Activated T-cell treated with anti-CD3 and anti-CD28 coated beads, Interleukin-2, amount 50 U/mL, for 1 hour (primary cell): ENCODE measurements around the gene CAPN15.

ENCODE experiments used
- DNase-seq: peaks from one replicate; pipeline ENCODE4 v3.0.0-alpha.2; 2020

Gene CAPN15

GRCh38 chr16:526181-527014 lies 1.1 kb upstream of the CAPN15 start:
- no peak for DNase-seq

- peak; percentile 54 for DNase-seq
These were observed 849 bp downstream of the CAPN15 start for GRCh38 chr16:528111-529011.

- peak; percentile 33 for DNase-seq
These were observed 1.6 kb downstream of the CAPN15 start for GRCh38 chr16:529012-529575.

- no peak for DNase-seq
These were observed 2.8 kb downstream of the CAPN15 start for GRCh38 chr16:530111-530817.

- no peak for DNase-seq
These were observed 4.1 kb downstream of the CAPN15 start for GRCh38 chr16:531494-532125.

DNA sequence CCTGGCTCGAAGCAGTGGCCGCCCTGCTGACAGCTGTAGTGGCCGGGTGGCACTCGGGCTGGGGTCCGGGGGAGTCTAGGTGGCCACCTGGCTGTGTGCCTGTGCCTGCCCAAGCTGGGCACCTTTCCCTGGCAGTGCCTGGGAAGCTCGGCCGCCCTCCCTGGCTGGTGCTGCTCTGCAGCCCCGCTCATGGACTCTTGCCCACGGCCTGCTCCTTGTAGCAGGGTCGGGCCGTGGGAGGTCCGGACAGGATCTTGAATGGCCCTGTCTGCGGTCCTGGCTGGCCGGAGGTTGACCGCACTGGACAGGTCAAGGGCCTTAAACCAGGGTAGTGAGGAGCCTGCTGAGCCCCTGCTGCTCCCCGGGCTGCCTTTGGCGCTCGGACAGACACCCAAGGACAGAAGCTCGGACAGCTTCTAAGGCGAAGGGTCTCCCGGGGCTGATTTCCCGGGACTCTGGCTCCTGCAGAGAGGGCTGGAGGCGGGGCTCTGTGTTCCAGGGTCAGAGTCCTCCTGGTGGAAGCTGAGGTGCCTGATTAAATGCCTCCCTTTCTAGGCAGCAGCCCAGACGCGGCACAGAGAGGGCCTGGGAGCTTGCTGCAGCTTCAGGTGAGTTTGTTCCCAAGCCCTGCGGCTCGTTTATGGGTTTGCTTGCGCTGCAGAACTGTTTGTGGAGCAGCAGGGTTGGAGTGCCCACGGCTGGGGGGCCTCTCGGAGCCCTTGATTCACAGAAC lies 6.0 kb downstream of the CAPN15 start:
- DNase-seq: no peak

DNA sequence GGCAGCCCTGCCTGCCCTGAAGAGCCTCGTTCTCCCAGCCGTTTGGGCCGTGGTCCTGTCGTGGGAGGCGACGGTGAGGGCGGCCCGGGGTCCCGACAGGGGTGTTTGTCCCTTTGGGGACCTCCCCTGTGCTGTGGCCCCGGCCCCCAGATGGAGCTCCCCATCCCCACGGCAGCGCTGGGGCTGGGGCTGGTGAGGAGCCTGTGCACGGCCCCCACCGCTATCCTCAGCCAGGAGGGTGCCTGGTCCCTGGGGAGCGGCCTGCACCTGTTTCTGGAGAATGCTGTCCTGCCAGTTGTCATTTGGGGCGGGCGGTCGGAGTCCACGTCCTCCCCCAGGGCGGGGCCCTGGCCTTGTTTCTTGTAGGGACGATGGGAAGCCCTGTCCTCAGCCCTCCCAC lies 6.6 kb downstream of the CAPN15 start:
- DNase-seq: no peak

DNA sequence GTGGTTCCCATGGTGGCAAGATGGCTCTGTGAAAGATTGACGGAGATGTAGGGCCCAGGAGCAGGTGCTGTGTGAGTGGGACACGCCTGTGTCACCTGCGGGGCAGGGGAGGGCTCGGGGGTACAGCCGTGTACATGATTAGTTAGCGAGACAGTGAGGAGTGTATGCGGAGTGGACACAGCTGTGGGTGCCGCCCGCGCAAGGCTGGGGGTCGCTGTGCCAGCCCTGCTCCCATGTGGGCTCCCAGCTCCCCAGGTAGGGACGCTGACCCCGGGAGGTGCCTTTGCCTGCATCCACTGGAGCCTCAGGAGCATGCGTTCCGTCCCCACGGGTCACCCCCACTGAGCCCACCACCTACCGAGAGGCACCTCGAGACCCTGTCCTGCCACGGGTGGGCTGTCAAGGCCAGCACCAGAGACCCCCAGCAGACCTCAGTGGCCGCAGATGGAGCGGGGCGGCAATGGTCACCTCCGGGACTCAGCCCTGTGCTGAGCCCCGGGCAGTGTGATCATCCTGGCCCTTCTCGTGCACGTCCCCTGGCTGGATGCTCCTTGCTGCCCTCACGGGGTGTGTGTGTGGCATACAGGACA lies 7.4 kb downstream of the CAPN15 start:
- no peak for DNase-seq

DNA sequence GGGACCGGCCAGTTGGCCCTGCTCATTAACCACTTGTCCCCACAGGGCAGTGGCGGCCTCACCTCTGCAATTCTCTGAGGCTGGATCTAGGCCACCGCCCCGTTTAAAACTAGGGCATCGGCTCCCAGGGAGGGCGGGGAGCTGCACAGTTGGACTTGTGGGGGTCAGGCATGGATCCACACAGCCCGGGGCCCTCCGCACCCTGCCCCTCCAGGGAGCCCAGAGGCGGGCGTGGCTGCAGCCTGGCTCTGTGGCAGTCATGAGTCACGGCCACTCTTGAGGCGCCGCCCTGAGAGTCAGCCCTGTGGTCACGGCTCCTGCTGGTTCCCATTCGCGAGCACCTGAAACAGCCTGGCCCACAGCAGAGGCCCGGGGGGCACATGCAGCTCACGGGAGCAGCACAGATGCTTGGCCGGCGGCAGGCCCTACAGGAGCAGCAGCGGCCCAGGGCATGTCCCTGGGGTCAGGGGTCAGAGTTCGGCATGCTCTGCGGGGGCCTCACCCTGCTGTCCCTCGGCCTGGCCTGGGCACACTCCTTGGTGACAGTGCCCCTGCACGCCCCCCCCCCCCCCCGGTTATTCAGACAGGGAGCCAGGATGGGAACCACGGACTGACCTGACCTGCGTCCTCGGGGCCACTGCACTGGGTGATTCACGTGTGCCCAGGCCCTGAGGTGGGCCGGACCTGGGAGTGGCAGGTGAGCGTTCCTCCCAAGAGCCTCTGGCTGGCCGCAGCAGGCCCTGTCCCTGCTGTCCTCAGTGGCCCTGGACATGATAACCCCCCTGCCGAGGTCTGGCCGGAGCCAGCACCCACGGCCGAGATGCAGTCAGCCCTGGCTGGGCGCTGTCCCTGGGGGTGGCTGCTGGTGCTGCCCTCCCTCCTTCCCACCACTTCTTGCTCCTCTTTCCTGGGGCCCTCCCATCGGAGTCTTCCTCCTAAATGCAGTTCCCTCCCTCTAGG lies 8.2 kb downstream of the CAPN15 start:
- DNase-seq: no peak

- DNase-seq: no peak
These were observed 9.2 kb downstream of the CAPN15 start for GRCh38 chr16:536746-537145.

GRCh38 chr16:537415-538335 lies 10.2 kb downstream of the CAPN15 start:
- no peak for DNase-seq

- DNase-seq: no peak
These were observed 12.5 kb downstream of the CAPN15 start for GRCh38 chr16:539901-540530.

DNA sequence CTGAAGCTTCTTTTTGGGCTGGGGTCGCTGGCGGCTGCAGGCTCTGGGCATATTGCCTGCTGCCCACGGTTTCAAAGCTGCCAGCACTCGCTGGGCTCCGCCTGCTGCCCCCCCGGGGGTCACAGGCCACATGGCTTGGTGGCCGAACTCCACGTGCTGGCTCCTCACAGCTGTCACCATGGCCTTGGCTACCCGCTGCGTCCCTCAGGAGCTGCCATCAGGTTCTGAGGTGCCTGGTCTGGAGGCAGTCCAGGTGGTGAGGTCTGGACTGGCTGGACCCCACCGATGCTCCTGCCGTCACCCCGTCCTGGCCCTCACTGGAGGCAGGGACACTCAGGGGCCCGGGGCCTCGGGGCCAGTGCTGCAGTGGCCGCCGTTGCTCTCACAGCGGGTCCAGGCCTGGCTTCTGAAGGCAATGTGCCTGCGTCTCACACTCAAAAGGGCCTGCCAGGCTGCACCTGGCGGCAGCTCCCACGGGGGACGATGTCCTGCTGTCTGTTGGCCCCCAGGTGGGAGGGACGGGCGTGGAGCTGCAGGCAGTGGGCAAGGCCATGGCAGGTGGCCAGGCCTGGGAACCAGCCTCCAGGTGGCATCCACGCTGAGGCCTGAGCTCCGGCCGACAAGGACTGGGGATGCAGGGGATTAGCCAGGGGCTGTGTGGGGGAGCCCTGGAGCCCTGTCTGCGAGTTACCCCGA lies 13.3 kb downstream of the CAPN15 start:
- no peak for DNase-seq

GRCh38 chr16:543301-544164 lies 16.0 kb downstream of the CAPN15 start:
- no peak for DNase-seq

DNA sequence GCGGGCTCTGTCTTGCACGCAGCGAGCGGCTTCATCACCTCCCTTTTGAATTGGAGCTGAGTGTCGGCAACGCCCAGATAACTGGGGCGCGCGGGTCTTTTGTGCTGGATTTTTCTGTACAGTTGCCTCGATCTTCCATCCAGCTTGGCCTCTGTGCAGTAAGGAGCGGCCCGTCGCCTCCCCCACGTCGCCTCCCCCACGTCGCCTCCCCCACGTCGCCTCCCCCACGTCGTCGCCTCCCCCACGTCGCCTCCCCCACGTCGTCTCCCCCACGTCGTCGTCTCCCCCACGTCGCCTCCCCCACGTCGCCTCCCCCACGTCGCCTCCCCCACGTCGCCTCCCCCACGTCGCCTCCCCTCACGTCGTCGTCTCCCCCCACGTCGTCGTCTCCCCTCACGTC lies 17.0 kb downstream of the CAPN15 start:
- DNase-seq: no peak

- peak; percentile 64 for DNase-seq
These were observed 19.6 kb downstream of the CAPN15 start for GRCh38 chr16:546909-547770.
